SK-N-SH (cell line): ENCODE measurements around the gene ANKRD40. TPM values are rescaled to one million over a fixed set of nuclear protein-coding genes. Genes with fewer than 3 reads are reported as not detected.

Source experiments
- CTCF ChIA-PET: fragments of 300-600, 350-600 bp; formaldehyde crosslinking; extraction: SDS; loops from one replicate; lab custom pipeline; 2021; lab: Yijun Ruan, JAX
- POLR2A ChIA-PET: fragments of 350-600 bp; sonication (Branson Sonifier 250); formaldehyde crosslinking; extraction: SDS; loops from one replicate; lab custom pipeline; 2020; ENCODE audit warnings: antibody characterized with exemption, inconsistent platforms; lab: Yijun Ruan, JAX
- DNase-seq: peaks from one replicate; pipeline ENCODE4 v3.0.0; 2012
- H2AFZ ChIP-seq: fragments of 200-600 bp; sonication (generic); 2 replicates; pipeline ENCODE4 v1.8.1; 2016; ENCODE audit warnings: antibody characterized with exemption, mild to moderate bottlenecking, low read depth
- H3F3A ChIP-seq: fragments of 200-600 bp; sonication (generic); replicated peaks from 2 replicates; pipeline ENCODE3; 2016; ENCODE audit warnings: antibody characterized with exemption, mild to moderate bottlenecking; ENCODE audit not compliant: insufficient read depth
- H3K27ac ChIP-seq, 2 experiments: fragments of 200-500 bp in 1 of 2; fragments of 200-600 bp in 1 of 2; sonication (Bioruptor generic) in 1 of 2; sonication (generic), shearing (Covaris generic) in 1 of 2; 2 replicates each; pipeline versions ENCODE4 v1.5.1 to v1.6.1; 2014 to 2016; ENCODE audit warnings: low read depth in 2 of 2, inconsistent platforms in 1 of 2, low read length in 1 of 2, mild to moderate bottlenecking in 1 of 2, mixed read lengths in 1 of 2
- H3K27me3 ChIP-seq: fragments of 200-600 bp; sonication (generic), shearing (Covaris generic); 2 replicates; pipeline ENCODE4 v1.6.1; 2016; ENCODE audit warnings: mixed run types; ENCODE audit not compliant: insufficient read depth
- H3K36me3 ChIP-seq, 2 experiments: fragments of 200-500 bp in 1 of 2; fragments of 200-600 bp in 1 of 2; sonication (Bioruptor generic) in 1 of 2; sonication (generic) in 1 of 2; replicated peaks in 1 of 2; 2 replicates each; pipeline versions ENCODE3 to v1.5.1; 2014 to 2016; ENCODE audit warnings: low read length in 1 of 2, mild to moderate bottlenecking in 1 of 2; ENCODE audit not compliant: insufficient read depth in 2 of 2, control insufficient read depth in 1 of 2
- H3K4me1 ChIP-seq, 2 experiments: fragments of 200-500 bp in 1 of 2; fragments of 200-600 bp in 1 of 2; sonication (Bioruptor generic) in 1 of 2; sonication (generic), shearing (Covaris generic) in 1 of 2; 2 replicates each; pipeline versions ENCODE4 v1.5.1 to v1.6.1; 2014 to 2016; ENCODE audit warnings: low read depth in 1 of 2, low read length in 1 of 2, mixed run types in 1 of 2; ENCODE audit not compliant: insufficient read depth in 2 of 2, control insufficient read depth in 1 of 2
- H3K4me2 ChIP-seq: fragments of 200-600 bp; sonication (generic), shearing (Covaris generic); 2 replicates; pipeline ENCODE4 v1.6.1; 2017; ENCODE audit warnings: mixed run types
- H3K4me3 ChIP-seq, 2 experiments: fragments of 200-500 bp in 1 of 2; fragments of 200-600 bp in 1 of 2; sonication (Bioruptor generic) in 1 of 2; sonication (generic), shearing (Covaris generic) in 1 of 2; 2 replicates each; pipeline versions ENCODE4 v1.5.1 to v1.8.1; 2014 to 2016; ENCODE audit warnings: low read depth in 2 of 2, inconsistent platforms in 1 of 2, low read length in 1 of 2, mild to moderate bottlenecking in 1 of 2, mixed read lengths in 1 of 2, moderate library complexity in 1 of 2
- H3K79me2 ChIP-seq: fragments of 200-600 bp; sonication (generic); 2 replicates; pipeline ENCODE4 v1.8.1; 2017; ENCODE audit warnings: mild to moderate bottlenecking; ENCODE audit not compliant: insufficient read depth
- H3K9ac ChIP-seq: fragments of 200-600 bp; sonication (generic); 2 replicates; pipeline ENCODE4 v1.6.1; 2017; ENCODE audit warnings: mixed run types
- H3K9me2 ChIP-seq: fragments of 200-600 bp; sonication (generic); 2 replicates; pipeline ENCODE4 v1.6.1; 2017; ENCODE audit warnings: mixed run types
- H3K9me3 ChIP-seq: fragments of 200-600 bp; sonication (generic); 2 replicates; pipeline ENCODE4 v1.6.1; 2017; ENCODE audit warnings: mixed run types, mild to moderate bottlenecking, moderate library complexity
- H4K20me1 ChIP-seq: fragments of 200-600 bp; sonication (generic); 2 replicates; pipeline ENCODE4 v1.6.1; 2017; ENCODE audit warnings: mild to moderate bottlenecking, mixed run types; ENCODE audit not compliant: insufficient read depth
- CTCF ChIP-seq: fragments of 200-600 bp; sonication (generic); IDR thresholded peaks from 2 replicates; pipeline ENCODE4 v1.6.1; 2017; ENCODE audit warnings: antibody characterized with exemption, mild to moderate bottlenecking, moderate library complexity
- ELF1 ChIP-seq: IDR thresholded peaks from 2 replicates; pipeline ENCODE4 v1.4.0; 2012
- FOSL2 ChIP-seq: IDR thresholded peaks from 2 replicates; pipeline ENCODE4 v1.4.0; 2012; ENCODE audit warnings: low read depth, mild to moderate bottlenecking, moderate library complexity, borderline replicate concordance
- FOXJ3 ChIP-seq: sonication (generic); formaldehyde crosslinking; IDR thresholded peaks from 2 replicates; pipeline ENCODE4 v1.5.1; 2020; ENCODE audit warnings: mild to moderate bottlenecking, missing genetic modification reagents
- FOXM1 ChIP-seq: IDR thresholded peaks from 2 replicates; pipeline ENCODE4 v1.4.0; 2012; ENCODE audit warnings: low read depth, mild to moderate bottlenecking
- JUND ChIP-seq: IDR thresholded peaks from 2 replicates; pipeline ENCODE4 v1.4.0; 2012
- MXI1 ChIP-seq: IDR thresholded peaks from 2 replicates; pipeline ENCODE4 v1.6.1; 2012; ENCODE audit warnings: mild to moderate bottlenecking, low read depth, low read length, improper control_type of control experiment
- NRF1 ChIP-seq: IDR thresholded peaks from 2 replicates; pipeline ENCODE4 v1.6.1; 2012; ENCODE audit warnings: low read depth, mild to moderate bottlenecking, low read length
- POLR2AphosphoS5 ChIP-seq: IDR thresholded peaks from 2 replicates; pipeline ENCODE4 v1.6.1; 2012; ENCODE audit warnings: low read depth, low read length
- RCOR1 ChIP-seq: fragments of 150-350 bp; IDR thresholded peaks from 2 replicates; pipeline ENCODE4 v1.6.1; 2017; ENCODE audit warnings: antibody characterized with exemption, low read length
- RXRA ChIP-seq: IDR thresholded peaks from 2 replicates; pipeline ENCODE4 v1.4.0; 2012; ENCODE audit warnings: low read depth, mild to moderate bottlenecking, borderline replicate concordance
- SMC3 ChIP-seq: IDR thresholded peaks from 2 replicates; pipeline ENCODE4 v1.6.1; 2012; ENCODE audit warnings: low read depth, low read length, improper control_type of control experiment
- TCF12 ChIP-seq: IDR thresholded peaks from 2 replicates; pipeline ENCODE4 v1.4.0; 2012
- TEAD4 ChIP-seq: IDR thresholded peaks from 2 replicates; pipeline ENCODE4 v1.4.0; 2012; ENCODE audit warnings: mild to moderate bottlenecking, borderline replicate concordance; ENCODE audit not compliant: insufficient read depth
- ZBTB33 ChIP-seq: IDR thresholded peaks from 2 replicates; pipeline ENCODE4 v1.4.0; 2012; ENCODE audit warnings: low read depth, borderline replicate concordance
- WGBS: methylation state at CpG from one replicate; pipeline ENCODE4 v1.1.6; 2017; ENCODE audit warnings: low lambda C conversion rate; 5-methylcytosine and 5-hydroxymethylcytosine counted together
- polyA plus RNA-seq, 3 experiments: library from polyadenylated mRNA; depleted of rRNA; stranded (reverse); fragments of >200 nt; gene quantifications; 2 replicates each; pipeline ENCODE4 v1.2.3, GENCODE V29; 2012
- TF ChIP-seq, protein P1 (sequence below): IDR thresholded peaks from 2 replicates; pipeline ENCODE4 v1.6.1; 2012; ENCODE audit warnings: mild to moderate bottlenecking, low read depth, low read length, moderate library complexity

ANKRD40 gene
- polyA plus RNA-seq, 1 of the 3 experiments (the other 2 are of a cell fraction) = 33.6 TPM

GRCh38 chr17:50666316-50666715 lies 41.4 kb downstream of the ANKRD40 start:
- TF ChIP-seq CTCF = no peak
- TF ChIP-seq, protein P1, sequence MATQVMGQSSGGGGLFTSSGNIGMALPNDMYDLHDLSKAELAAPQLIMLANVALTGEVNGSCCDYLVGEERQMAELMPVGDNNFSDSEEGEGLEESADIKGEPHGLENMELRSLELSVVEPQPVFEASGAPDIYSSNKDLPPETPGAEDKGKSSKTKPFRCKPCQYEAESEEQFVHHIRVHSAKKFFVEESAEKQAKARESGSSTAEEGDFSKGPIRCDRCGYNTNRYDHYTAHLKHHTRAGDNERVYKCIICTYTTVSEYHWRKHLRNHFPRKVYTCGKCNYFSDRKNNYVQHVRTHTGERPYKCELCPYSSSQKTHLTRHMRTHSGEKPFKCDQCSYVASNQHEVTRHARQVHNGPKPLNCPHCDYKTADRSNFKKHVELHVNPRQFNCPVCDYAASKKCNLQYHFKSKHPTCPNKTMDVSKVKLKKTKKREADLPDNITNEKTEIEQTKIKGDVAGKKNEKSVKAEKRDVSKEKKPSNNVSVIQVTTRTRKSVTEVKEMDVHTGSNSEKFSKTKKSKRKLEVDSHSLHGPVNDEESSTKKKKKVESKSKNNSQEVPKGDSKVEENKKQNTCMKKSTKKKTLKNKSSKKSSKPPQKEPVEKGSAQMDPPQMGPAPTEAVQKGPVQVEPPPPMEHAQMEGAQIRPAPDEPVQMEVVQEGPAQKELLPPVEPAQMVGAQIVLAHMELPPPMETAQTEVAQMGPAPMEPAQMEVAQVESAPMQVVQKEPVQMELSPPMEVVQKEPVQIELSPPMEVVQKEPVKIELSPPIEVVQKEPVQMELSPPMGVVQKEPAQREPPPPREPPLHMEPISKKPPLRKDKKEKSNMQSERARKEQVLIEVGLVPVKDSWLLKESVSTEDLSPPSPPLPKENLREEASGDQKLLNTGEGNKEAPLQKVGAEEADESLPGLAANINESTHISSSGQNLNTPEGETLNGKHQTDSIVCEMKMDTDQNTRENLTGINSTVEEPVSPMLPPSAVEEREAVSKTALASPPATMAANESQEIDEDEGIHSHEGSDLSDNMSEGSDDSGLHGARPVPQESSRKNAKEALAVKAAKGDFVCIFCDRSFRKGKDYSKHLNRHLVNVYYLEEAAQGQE = no peak
- TF ChIP-seq SMC3 = no peak
- no peak for TF ChIP-seq RXRA
- TF ChIP-seq, all 33 proteins: peak for 0
- no peaks in the 10 kb centered on the region for H3K9me2 ChIP-seq
- H3F3A ChIP-seq = peaks cover 27% of the 10 kb centered on the region
- no peak overlapping the region for H3K27ac ChIP-seq
- DNase-seq = no peak
- no peak overlapping the region for H3K4me2 ChIP-seq
- peaks cover 7 to 10% of the 10 kb centered on the region in 2 experiments for H3K36me3 ChIP-seq
- H3K27me3 ChIP-seq = no peaks in the 10 kb centered on the region
- H3K4me3 ChIP-seq = no peak overlapping the region
- POLR2A ChIA-PET = no interaction called here
- no peak overlapping the region for H2AFZ ChIP-seq
- peaks cover 11 to 40% of the 10 kb centered on the region in 2 experiments for H3K4me1 ChIP-seq
- CTCF ChIA-PET = interaction anchor here (0.6 to 13.1 kb wide), 7 partner anchors 14 to 206 kb away, joined by 3 to 130 read pairs (median 5); no protein-coding TSS in a partner anchor
- WGBS = 98% methylated on average over 8 of the region's 8 CpGs
- H3K9ac ChIP-seq = no peak overlapping the region
- no peaks in the 10 kb centered on the region for H4K20me1 ChIP-seq
- H3K79me2 ChIP-seq = no peaks in the 10 kb centered on the region
- no peaks in the 10 kb centered on the region for H3K9me3 ChIP-seq

- H3K4me1 ChIP-seq = peaks cover 16 to 40% of the 10 kb centered on the region in 2 experiments
- WGBS = 96% methylated on average over 5 of the region's 5 CpGs
- H3F3A ChIP-seq = peaks cover 27% of the 10 kb centered on the region
- no peak overlapping the region for H3K4me3 ChIP-seq
- H2AFZ ChIP-seq = no peak overlapping the region
- no peaks in the 10 kb centered on the region for H3K27me3 ChIP-seq
- H4K20me1 ChIP-seq = no peaks in the 10 kb centered on the region
- H3K9me2 ChIP-seq = no peaks in the 10 kb centered on the region
- DNase-seq = no peak
- H3K9ac ChIP-seq = no peak overlapping the region
- ChIA-PET POLR2A (interaction anchor here (0.7 kb wide), 1 partner anchor 454 kb away, joined by 3 read pairs; no protein-coding TSS in a partner anchor), CTCF (interaction anchor here (0.6 to 13.1 kb wide), 8 partner anchors 8 to 207 kb away, joined by 3 to 130 read pairs (median 4); no protein-coding TSS in a partner anchor)
- no peak overlapping the region for H3K27ac ChIP-seq
- TF ChIP-seq TCF12 (no peak), MXI1 (no peak), RCOR1 (no peak), FOXJ3 (no peak), TEAD4 (no peak), ELF1 (no peak), POLR2AphosphoS5 (no peak), SMC3 (no peak), FOSL2 (no peak), CTCF (no peak), NRF1 (no peak), JUND (no peak), ZBTB33 (no peak), FOXM1 (no peak)
- peaks cover 7 to 10% of the 10 kb centered on the region in 2 experiments for H3K36me3 ChIP-seq
- no peaks in the 10 kb centered on the region for H3K9me3 ChIP-seq
- H3K4me2 ChIP-seq = no peak overlapping the region
- H3K79me2 ChIP-seq = no peaks in the 10 kb centered on the region
Measured at GRCh38 chr17:50665838-50666237, 41.9 kb downstream of the ANKRD40 start.
